Gastroesophageal sphincter (tissue), 4 donors: Measurements from ENCODE around the gene ELF2. TPM values are rescaled to one million over a fixed set of nuclear protein-coding genes. Genes with fewer than 3 reads are reported as not detected.

Source experiments
- ATAC-seq: fragments of 150-250 bp; one replicate; pipeline ENCODE4 v1.9.1; 2016; ENCODE audit warnings: mild to moderate bottlenecking, moderate library complexity
- H3K27ac ChIP-seq, 4 donors: fragments of 200-600 bp; sonication (generic) in 3 of 4; 1 replicate in 3 of 4; 2 replicates in 1 of 4; pipeline ENCODE4 v1.5.1; 2016 to 2019
- H3K27me3 ChIP-seq: fragments of 200-600 bp; sonication (generic); one replicate; pipeline ENCODE4 v1.5.1; 2019
- H3K36me3 ChIP-seq, 2 donors: fragments of 200-600 bp; sonication (generic); one replicate each; pipeline ENCODE4 v1.5.1; 2019; ENCODE audit warnings: control low read depth in 1 of 2
- H3K4me1 ChIP-seq, 3 donors: fragments of 200-600 bp; sonication (generic); 1 replicate in 2 of 3; 2 replicates in 1 of 3; pipeline ENCODE4 v1.5.1; 2016 to 2019; ENCODE audit warnings: control low read depth in 2 of 3
- H3K4me3 ChIP-seq, 2 donors: fragments of 200-600 bp; sonication (generic); one replicate each; pipeline ENCODE4 v1.5.1; 2019; ENCODE audit warnings: mild to moderate bottlenecking in 1 of 2, moderate library complexity in 1 of 2
- H3K9me3 ChIP-seq, 3 donors: fragments of 200-600 bp; sonication (generic); one replicate each; pipeline ENCODE4 v1.5.1; 2017 to 2019; ENCODE audit warnings: control low read depth in 2 of 3
- EP300 ChIP-seq: sonication (generic); formaldehyde crosslinking; IDR thresholded peaks from one replicate; pipeline ENCODE4 v1.6.1; 2017; ENCODE audit warnings: antibody characterized with exemption, mild to moderate bottlenecking
- POLR2A ChIP-seq, 2 donors: fragments of 450-650 bp; IDR thresholded peaks; one replicate each; pipeline ENCODE4 v1.6.1; 2017; ENCODE audit warnings: antibody characterized with exemption in 2 of 2, mild to moderate bottlenecking in 2 of 2, moderate library complexity in 1 of 2
- POLR2AphosphoS5 ChIP-seq: sonication (generic); formaldehyde crosslinking; IDR thresholded peaks from one replicate; pipeline ENCODE4 v1.6.1; 2017; ENCODE audit warnings: antibody characterized with exemption
- WGBS, 2 donors: methylation state at CpG; one replicate each; pipeline ENCODE4 v1.1.5; 2018; ENCODE audit warnings: low coverage in 1 of 2; 5-methylcytosine and 5-hydroxymethylcytosine counted together
- total RNA-seq, 4 donors: library from RNA; depleted of rRNA; stranded (reverse); fragments of >200 nt; gene quantifications; one replicate each; pipeline ENCODE4 v1.1.0, GENCODE V29; 2016
- TF ChIP-seq, protein P1 (sequence below), 4 experiments: fragments of 200-600 bp in 2 of 4; fragments of 450-650 bp in 2 of 4; sonication (generic) in 1 of 4; IDR thresholded peaks; one replicate each; pipeline ENCODE4 v1.5.1; 2017 to 2019; ENCODE audit warnings: antibody characterized with exemption in 4 of 4, mild to moderate bottlenecking in 2 of 4, moderate library complexity in 2 of 4

ELF2 gene
- total RNA-seq, 4 donors from 2014 or later = 51.2 to 73.0 (median 60.0) TPM

DNA sequence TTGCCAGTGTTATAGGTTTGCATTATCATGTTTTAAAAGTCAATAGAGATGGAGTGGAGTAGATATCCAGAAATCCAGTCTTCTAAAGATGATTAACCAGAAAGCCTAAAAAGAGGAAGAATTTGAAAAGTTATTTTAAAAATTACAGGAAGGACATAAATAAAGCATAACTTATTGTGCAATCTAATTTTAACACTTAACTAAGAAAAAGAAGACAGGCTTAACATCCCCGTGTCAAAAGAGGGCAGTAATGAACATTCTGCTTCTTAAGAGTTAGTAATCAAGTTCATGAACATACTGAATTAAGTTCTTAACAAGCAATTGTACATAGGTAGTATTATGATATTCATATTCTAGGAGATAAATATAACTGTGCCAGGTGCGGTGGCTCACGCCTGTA is 39.3 kb downstream of the ELF2 start:
- no peak overlapping the region for H3K27ac ChIP-seq
- H3K36me3 ChIP-seq = peaks cover 0 to 49% of the 10 kb centered on the region in 2 donors
- no peak overlapping the region for H3K4me3 ChIP-seq
- ATAC-seq = no peak
- H3K27me3 ChIP-seq = no peaks in the 10 kb centered on the region
- no peaks in the 10 kb centered on the region for H3K9me3 ChIP-seq
- TF ChIP-seq POLR2A (IDR thresholded peaks at IDR 0.05) = no peak
- TF ChIP-seq, protein P1, sequence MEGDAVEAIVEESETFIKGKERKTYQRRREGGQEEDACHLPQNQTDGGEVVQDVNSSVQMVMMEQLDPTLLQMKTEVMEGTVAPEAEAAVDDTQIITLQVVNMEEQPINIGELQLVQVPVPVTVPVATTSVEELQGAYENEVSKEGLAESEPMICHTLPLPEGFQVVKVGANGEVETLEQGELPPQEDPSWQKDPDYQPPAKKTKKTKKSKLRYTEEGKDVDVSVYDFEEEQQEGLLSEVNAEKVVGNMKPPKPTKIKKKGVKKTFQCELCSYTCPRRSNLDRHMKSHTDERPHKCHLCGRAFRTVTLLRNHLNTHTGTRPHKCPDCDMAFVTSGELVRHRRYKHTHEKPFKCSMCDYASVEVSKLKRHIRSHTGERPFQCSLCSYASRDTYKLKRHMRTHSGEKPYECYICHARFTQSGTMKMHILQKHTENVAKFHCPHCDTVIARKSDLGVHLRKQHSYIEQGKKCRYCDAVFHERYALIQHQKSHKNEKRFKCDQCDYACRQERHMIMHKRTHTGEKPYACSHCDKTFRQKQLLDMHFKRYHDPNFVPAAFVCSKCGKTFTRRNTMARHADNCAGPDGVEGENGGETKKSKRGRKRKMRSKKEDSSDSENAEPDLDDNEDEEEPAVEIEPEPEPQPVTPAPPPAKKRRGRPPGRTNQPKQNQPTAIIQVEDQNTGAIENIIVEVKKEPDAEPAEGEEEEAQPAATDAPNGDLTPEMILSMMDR (IDR thresholded peaks at IDR 0.05) = no peak
- peaks cover 5 to 25% (median 11%) of the 10 kb centered on the region in 3 donors for H3K4me1 ChIP-seq
- 78 to 98% methylated on average over 2 to 3 of the region's 3 CpGs for WGBS, 2 donors

DNA sequence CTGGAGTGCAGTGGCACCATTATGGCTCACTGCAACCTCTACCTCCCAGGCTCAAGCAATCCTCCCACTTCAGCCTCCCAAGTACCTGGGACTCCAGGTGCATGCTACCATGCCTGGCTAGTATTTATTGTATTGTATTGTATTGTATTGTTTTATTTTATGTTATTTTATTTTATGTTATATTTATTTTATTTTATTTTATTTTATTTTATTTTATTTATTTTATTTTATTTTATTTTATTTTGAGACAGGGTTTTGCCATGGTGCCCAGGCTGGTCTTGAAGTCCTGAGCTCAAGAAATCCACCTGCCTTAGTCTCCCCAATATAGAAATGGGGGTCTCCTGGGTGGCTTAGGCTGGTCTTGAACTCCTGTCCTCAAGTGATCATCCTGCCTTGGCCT is 42.6 kb downstream of the ELF2 start:
- no peak for TF ChIP-seq EP300
- TF ChIP-seq, protein P1 (IDR thresholded peaks at IDR 0.05) = no peak
- no peak for TF ChIP-seq POLR2A (IDR thresholded peaks at IDR 0.05)
- TF ChIP-seq POLR2AphosphoS5 = no peak
- ATAC-seq = no peak
- Histone ChIP-seq H3K4me3 (no peak overlapping the region), H3K36me3 (peaks cover 0 to 50% of the 10 kb centered on the region in 2 donors), H3K9me3 (no peaks in the 10 kb centered on the region), H3K27me3 (no peaks in the 10 kb centered on the region), H3K27ac (no peak overlapping the region), H3K4me1 (peaks cover 0 to 29% (median 5%) of the 10 kb centered on the region in 3 donors)

DNA sequence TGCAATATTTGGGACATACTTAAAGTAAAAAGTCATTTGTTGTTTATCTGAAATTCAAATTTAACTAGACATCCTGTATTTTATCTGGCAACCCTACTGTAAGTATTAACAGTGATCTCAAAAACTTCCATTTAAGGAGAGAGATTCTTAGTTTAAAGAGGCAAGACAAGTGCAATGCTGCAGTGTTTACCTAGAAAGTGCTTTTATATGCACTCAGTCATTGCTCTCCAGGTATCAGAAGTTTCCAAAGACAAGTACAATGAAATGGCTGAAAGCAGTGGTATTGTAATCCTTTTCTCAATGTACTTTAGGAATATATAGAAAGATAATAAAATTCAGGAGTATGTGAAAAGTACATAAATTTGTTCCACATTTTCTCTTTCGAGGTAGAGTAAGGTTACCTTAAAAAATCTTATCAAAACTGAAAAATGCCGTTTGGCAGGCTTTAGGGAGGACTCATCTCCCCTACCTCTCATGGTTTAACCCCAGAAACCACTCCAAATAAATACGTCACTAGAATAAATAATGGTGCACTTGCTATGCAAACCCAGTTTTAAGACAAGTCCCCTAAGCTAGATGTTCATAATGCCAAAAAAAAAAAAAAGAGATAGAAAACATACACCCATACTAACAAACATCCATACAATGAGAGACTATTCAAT is 45.7 kb downstream of the ELF2 start:
- 27 to 68% methylated on average over 3 of the region's 3 CpGs for WGBS, 2 donors
- Histone ChIP-seq H3K36me3 (peaks cover 0 to 39% of the 10 kb centered on the region in 2 donors), H3K27ac (no peak overlapping the region), H3K9me3 (no peaks in the 10 kb centered on the region), H3K4me3 (no peak overlapping the region), H3K4me1 (peaks cover 0 to 29% (median 5%) of the 10 kb centered on the region in 3 donors), H3K27me3 (no peaks in the 10 kb centered on the region)
- no peak for ATAC-seq
- TF ChIP-seq POLR2AphosphoS5 = no peak
- TF ChIP-seq EP300 = no peak
- TF ChIP-seq, protein P1 (IDR thresholded peaks at IDR 0.05) = no peak
- TF ChIP-seq POLR2A (IDR thresholded peaks at IDR 0.05) = no peak

DNA sequence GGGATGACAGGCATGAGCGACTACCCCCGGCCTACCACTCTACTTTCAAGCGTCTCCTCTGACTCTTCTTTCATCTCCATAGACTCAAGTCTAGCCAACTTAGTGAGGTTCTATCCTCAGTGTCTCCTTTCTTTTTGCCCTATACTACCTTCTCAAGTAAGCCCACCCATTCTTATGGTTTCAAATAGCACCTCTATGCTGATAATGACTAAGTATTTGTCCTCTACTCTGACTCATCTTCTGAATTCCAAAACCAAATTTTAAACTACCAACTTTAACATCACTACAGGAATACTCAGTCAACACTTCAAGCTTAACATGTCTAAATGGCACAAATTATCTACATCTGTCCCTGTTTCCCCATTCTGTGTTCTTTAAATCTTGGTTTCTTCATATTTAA is 47.8 kb downstream of the ELF2 start:
- H3K27me3 ChIP-seq = no peaks in the 10 kb centered on the region
- no peak for ATAC-seq
- H3K9me3 ChIP-seq = no peaks in the 10 kb centered on the region
- TF ChIP-seq POLR2A (IDR thresholded peaks at IDR 0.05) (no peak), EP300 (no peak), POLR2AphosphoS5 (no peak)
- TF ChIP-seq, protein P1 (IDR thresholded peaks at IDR 0.05) = no peak
- H3K4me1 ChIP-seq = peaks cover 0 to 29% (median 5%) of the 10 kb centered on the region in 3 donors
- 80 to 100% methylated on average over 3 of the region's 3 CpGs for WGBS, 2 donors
- no peak overlapping the region for H3K4me3 ChIP-seq
- H3K36me3 ChIP-seq = peaks cover 0 to 30% of the 10 kb centered on the region in 2 donors
- no peak overlapping the region for H3K27ac ChIP-seq

DNA sequence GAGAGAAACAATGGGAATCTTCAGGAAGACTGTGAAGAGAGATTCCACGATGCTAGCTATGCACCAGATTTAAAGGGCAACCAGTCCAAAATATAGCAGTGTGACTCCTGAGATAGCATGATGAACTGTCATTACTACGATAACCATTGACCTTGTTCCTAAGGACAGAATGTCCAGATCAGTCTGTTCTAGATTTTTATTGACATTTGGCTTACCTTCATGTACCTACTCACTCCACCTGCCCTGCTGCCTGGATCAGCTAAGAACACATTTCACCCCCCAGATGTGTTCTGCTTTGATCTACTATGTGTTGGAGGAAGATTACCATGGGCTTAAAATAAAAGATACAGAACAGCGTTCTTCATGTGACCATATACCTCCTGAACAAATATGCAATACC is 50.1 kb downstream of the ELF2 start:
- no peaks in the 10 kb centered on the region for H3K9me3 ChIP-seq
- no peak for ATAC-seq
- peaks cover 0 to 28% of the 10 kb centered on the region in 2 donors for H3K36me3 ChIP-seq
- peaks cover 0 to 22% (median 5%) of the 10 kb centered on the region in 3 donors for H3K4me1 ChIP-seq
- TF ChIP-seq POLR2A (IDR thresholded peaks at IDR 0.05) = no peak
- no peak for TF ChIP-seq POLR2AphosphoS5
- TF ChIP-seq EP300 = no peak
- TF ChIP-seq, protein P1 (IDR thresholded peaks at IDR 0.05) = no peak
- H3K27ac ChIP-seq = no peak overlapping the region
- H3K4me3 ChIP-seq = no peak overlapping the region
- WGBS, 2 donors = 87 to 90% methylated on average over 2 to 3 of the region's 3 CpGs
- H3K27me3 ChIP-seq = no peaks in the 10 kb centered on the region
